Neural crest cell (in vitro differentiated cells): ENCODE data around the gene GRIN1. TPM values are rescaled to one million over a fixed set of nuclear protein-coding genes. Genes with fewer than 3 reads are reported as not detected.
A peak's percentile ranks its signal among the peaks of the same experiment; 100 is the strongest.

Experiments
- DNase-seq: peaks from one replicate; pipeline ENCODE4 v3.0.0; 2021; ENCODE audit warnings: low read depth, mixed read lengths, low spot score
- H3K27ac Mint-ChIP-seq: one replicate; pipeline ENCODE4 v1.8.0; 2021; ENCODE audit warnings: mild to moderate bottlenecking, mixed read lengths; ENCODE audit not compliant: unreplicated experiment
- H3K27me3 Mint-ChIP-seq: 2 replicates; pipeline ENCODE4 v1.8.0; 2021; ENCODE audit warnings: low read depth, mild to moderate bottlenecking, mixed read lengths
- H3K36me3 Mint-ChIP-seq: 2 replicates; pipeline ENCODE4 v1.8.0; 2021; ENCODE audit warnings: low read depth, mild to moderate bottlenecking, mixed read lengths
- H3K4me1 Mint-ChIP-seq: 2 replicates; pipeline ENCODE4 v1.8.0; 2021; ENCODE audit warnings: mixed read lengths
- H3K4me3 Mint-ChIP-seq: one replicate; pipeline ENCODE4 v1.8.0; 2021; ENCODE audit warnings: mild to moderate bottlenecking, mixed read lengths
- H3K9me3 Mint-ChIP-seq: 2 replicates; pipeline ENCODE4 v1.8.0; 2021; ENCODE audit warnings: mixed read lengths
- CTCF ChIP-seq: fragments of 200-600 bp; sonication (generic); conservative IDR thresholded peaks from 2 replicates; pipeline ENCODE4 v1.5.0; 2021; ENCODE audit warnings: antibody characterized with exemption, mild to moderate bottlenecking
- total RNA-seq: library from RNA; stranded (reverse); gene quantifications from 2 replicates; pipeline ENCODE4 v1.2.1, GENCODE V29; 2021

GRIN1 gene
- total RNA-seq, 1 donor from 2014 or later: 0.44 TPM

- no peak for TF ChIP-seq CTCF
- H3K27me3 Mint-ChIP-seq: peaks cover 84% of the 10 kb centered on the region
- DNase-seq: no peak
Measured at GRCh38 chr9:137169896-137170358, 31.0 kb downstream of the GRIN1 start, which contains the start of gene LRRC26. Gene LRRC26 (minus strand): TSS chr9:137170051. CDS start chr9:137169943, 108 bp downstream.

GRCh38 chr9:137170486-137171148 is 31.7 kb downstream of the GRIN1 start:
- H3K4me1 Mint-ChIP-seq: no peaks in the 10 kb centered on the region
- H3K36me3 Mint-ChIP-seq: no peaks in the 10 kb centered on the region
- H3K4me3 Mint-ChIP-seq: no peak overlapping the region
- TF ChIP-seq CTCF: no peak
- no peaks in the 10 kb centered on the region for H3K9me3 Mint-ChIP-seq
- peaks cover 83% of the 10 kb centered on the region for H3K27me3 Mint-ChIP-seq
- DNase-seq: no peak
- no peak overlapping the region for H3K27ac Mint-ChIP-seq

More at GRCh38 chr9:137169896-137170358, 31.0 kb downstream of the GRIN1 start, which contains the start of gene LRRC26:
- no peaks in the 10 kb centered on the region for H3K9me3 Mint-ChIP-seq
- H3K27ac Mint-ChIP-seq: no peak within 1 kb of the TSS
- peak within 1 kb of the TSS; percentile 57 for H3K4me3 Mint-ChIP-seq
- no peaks in the 10 kb centered on the region for H3K4me1 Mint-ChIP-seq
- H3K36me3 Mint-ChIP-seq: no peaks in the 10 kb centered on the region

- H3K4me1 Mint-ChIP-seq: no peaks in the 10 kb centered on the region
- H3K27me3 Mint-ChIP-seq: peaks cover 81% of the 10 kb centered on the region
- H3K9me3 Mint-ChIP-seq: no peaks in the 10 kb centered on the region
- H3K4me3 Mint-ChIP-seq: no peak overlapping the region
- DNase-seq: no peak
- TF ChIP-seq CTCF: no peak
- H3K27ac Mint-ChIP-seq: no peak overlapping the region
- no peaks in the 10 kb centered on the region for H3K36me3 Mint-ChIP-seq
Measured at GRCh38 chr9:137171149-137171900, 32.4 kb downstream of the GRIN1 start.

- Mint-ChIP-seq H3K27me3 (peaks cover 74% of the 10 kb centered on the region), H3K4me3 (no peak overlapping the region), H3K36me3 (peaks cover 2% of the 10 kb centered on the region), H3K27ac (no peak overlapping the region), H3K4me1 (no peaks in the 10 kb centered on the region), H3K9me3 (no peaks in the 10 kb centered on the region)
- no peak for TF ChIP-seq CTCF
- DNase-seq: no peak
Measured at GRCh38 chr9:137172901-137173795, 34.2 kb downstream of the GRIN1 start.
